ENCODE results near the gene FES.

DNA sequence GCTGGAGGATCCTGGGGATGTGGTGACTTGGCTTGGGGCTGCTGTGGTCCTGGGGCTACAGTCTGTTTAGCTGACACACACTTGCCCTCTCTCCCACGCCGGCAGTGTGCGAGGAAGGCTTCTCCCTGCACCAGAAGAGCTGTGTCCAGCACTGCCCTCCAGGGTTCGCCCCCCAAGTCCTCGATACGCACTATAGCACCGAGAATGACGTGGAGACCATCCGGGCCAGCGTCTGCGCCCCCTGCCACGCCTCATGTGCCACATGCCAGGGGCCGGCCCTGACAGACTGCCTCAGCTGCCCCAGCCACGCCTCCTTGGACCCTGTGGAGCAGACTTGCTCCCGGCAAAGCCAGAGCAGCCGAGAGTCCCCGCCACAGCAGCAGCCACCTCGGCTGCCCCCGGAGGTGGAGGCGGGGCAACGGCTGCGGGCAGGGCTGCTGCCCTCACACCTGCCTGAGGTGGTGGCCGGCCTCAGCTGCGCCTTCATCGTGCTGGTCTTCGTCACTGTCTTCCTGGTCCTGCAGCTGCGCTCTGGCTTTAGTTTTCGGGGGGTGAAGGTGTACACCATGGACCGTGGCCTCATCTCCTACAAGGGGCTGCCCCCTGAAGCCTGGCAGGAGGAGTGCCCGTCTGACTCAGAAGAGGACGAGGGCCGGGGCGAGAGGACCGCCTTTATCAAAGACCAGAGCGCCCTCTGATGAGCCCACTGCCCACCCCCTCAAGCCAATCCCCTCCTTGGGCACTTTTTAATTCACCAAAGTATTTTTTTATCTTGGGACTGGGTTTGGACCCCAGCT, 2.9 kb upstream of the FES start:
- TF ChIP-seq, protein P1, sequence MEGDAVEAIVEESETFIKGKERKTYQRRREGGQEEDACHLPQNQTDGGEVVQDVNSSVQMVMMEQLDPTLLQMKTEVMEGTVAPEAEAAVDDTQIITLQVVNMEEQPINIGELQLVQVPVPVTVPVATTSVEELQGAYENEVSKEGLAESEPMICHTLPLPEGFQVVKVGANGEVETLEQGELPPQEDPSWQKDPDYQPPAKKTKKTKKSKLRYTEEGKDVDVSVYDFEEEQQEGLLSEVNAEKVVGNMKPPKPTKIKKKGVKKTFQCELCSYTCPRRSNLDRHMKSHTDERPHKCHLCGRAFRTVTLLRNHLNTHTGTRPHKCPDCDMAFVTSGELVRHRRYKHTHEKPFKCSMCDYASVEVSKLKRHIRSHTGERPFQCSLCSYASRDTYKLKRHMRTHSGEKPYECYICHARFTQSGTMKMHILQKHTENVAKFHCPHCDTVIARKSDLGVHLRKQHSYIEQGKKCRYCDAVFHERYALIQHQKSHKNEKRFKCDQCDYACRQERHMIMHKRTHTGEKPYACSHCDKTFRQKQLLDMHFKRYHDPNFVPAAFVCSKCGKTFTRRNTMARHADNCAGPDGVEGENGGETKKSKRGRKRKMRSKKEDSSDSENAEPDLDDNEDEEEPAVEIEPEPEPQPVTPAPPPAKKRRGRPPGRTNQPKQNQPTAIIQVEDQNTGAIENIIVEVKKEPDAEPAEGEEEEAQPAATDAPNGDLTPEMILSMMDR (IDR thresholded peaks at IDR 0.05 in 4 of 5, conservative IDR thresholded peaks at IDR 0.05 in 1 of 5), result no peak
- no peak for TF ChIP-seq POLR2A (IDR thresholded peaks at IDR 0.05)

All from gastrocnemius medialis (tissue), 4 donors.